Measurements from ENCODE around the gene PPP1R14C. TPM values are rescaled to one million over a fixed set of nuclear protein-coding genes. Genes with fewer than 3 reads are reported as not detected.
"Not testable (repeated sequence)": the region's sequence is repeated elsewhere in the genome, so short reads cannot be mapped to it uniquely, and the experiment has no call there.

The PPP1R14C gene
- total RNA-seq, 1 donor from 2014 or later = 0.98 TPM

GRCh38 chr6:150236544-150236943, 93.7 kb downstream of the PPP1R14C start:
- Mint-ChIP-seq H3K27ac (peak overlapping the region; percentile 23), H3K27me3 (peaks cover 6% of the 10 kb centered on the region), H3K9me3 (ENCODE audit: low read depth) (peaks cover 10% of the 10 kb centered on the region), H3K4me1 (ENCODE audit: low read depth) (no peaks in the 10 kb centered on the region), H3K36me3 (ENCODE audit: insufficient read depth) (peaks cover 1% of the 10 kb centered on the region), H3K4me3 (ENCODE audit: low read depth) (no peak overlapping the region)
- DNase-seq (ENCODE audit: low spot score, unreplicated experiment) = no peak
- TF ChIP-seq CTCF (IDR thresholded peaks at IDR 0.05; ENCODE audit: unreplicated experiment) = no peak

GRCh38 chr6:150237626-150238025, 94.8 kb downstream of the PPP1R14C start:
- no peak for TF ChIP-seq CTCF (IDR thresholded peaks at IDR 0.05; ENCODE audit: unreplicated experiment)
- Mint-ChIP-seq H3K27me3 (peaks cover 6% of the 10 kb centered on the region), H3K27ac (no peak overlapping the region), H3K9me3 (ENCODE audit: low read depth) (peaks cover 10% of the 10 kb centered on the region), H3K4me1 (ENCODE audit: low read depth) (no peaks in the 10 kb centered on the region), H3K36me3 (ENCODE audit: insufficient read depth) (peaks cover 1% of the 10 kb centered on the region), H3K4me3 (ENCODE audit: low read depth) (no peak overlapping the region)
- no peak for DNase-seq (ENCODE audit: low spot score, unreplicated experiment)

GRCh38 chr6:150238336-150238741, 95.5 kb downstream of the PPP1R14C start:
- Mint-ChIP-seq H3K4me1 (ENCODE audit: low read depth) (no peaks in the 10 kb centered on the region), H3K27me3 (peaks cover 6% of the 10 kb centered on the region), H3K27ac (no peak overlapping the region), H3K36me3 (ENCODE audit: insufficient read depth) (peaks cover 1% of the 10 kb centered on the region), H3K9me3 (ENCODE audit: low read depth) (peaks cover 10% of the 10 kb centered on the region), H3K4me3 (ENCODE audit: low read depth) (no peak overlapping the region)
- DNase-seq (ENCODE audit: low spot score, unreplicated experiment) = no peak
- TF ChIP-seq CTCF (IDR thresholded peaks at IDR 0.05; ENCODE audit: unreplicated experiment) = no peak

- no peak for TF ChIP-seq CTCF (IDR thresholded peaks at IDR 0.05; ENCODE audit: unreplicated experiment)
- Mint-ChIP-seq H3K36me3 (ENCODE audit: insufficient read depth) (peaks cover 1% of the 10 kb centered on the region), H3K4me3 (ENCODE audit: low read depth) (no peak overlapping the region), H3K27me3 (peaks cover 6% of the 10 kb centered on the region), H3K4me1 (ENCODE audit: low read depth) (no peaks in the 10 kb centered on the region), H3K9me3 (ENCODE audit: low read depth) (peaks cover 10% of the 10 kb centered on the region), H3K27ac (no peak overlapping the region)
- DNase-seq (ENCODE audit: low spot score, unreplicated experiment) = no peak
These were observed 96.1 kb downstream of the PPP1R14C start for GRCh38 chr6:150238846-150239407.

GRCh38 chr6:150241756-150242155, 98.9 kb downstream of the PPP1R14C start:
- not testable (repeated sequence) for H3K4me3 Mint-ChIP-seq (ENCODE audit: low read depth); DNase-seq (ENCODE audit: low spot score, unreplicated experiment); H3K27ac Mint-ChIP-seq; H3K27me3 Mint-ChIP-seq; H3K36me3 Mint-ChIP-seq (ENCODE audit: insufficient read depth); H3K4me1 Mint-ChIP-seq (ENCODE audit: low read depth)
- peaks cover 10% of the 10 kb centered on the region for H3K9me3 Mint-ChIP-seq (ENCODE audit: low read depth)

- TF ChIP-seq CTCF (IDR thresholded peaks at IDR 0.05; ENCODE audit: unreplicated experiment) = no peak
- Mint-ChIP-seq H3K9me3 (ENCODE audit: low read depth) (peaks cover 13% of the 10 kb centered on the region), H3K27me3 (no peaks in the 10 kb centered on the region), H3K36me3 (ENCODE audit: insufficient read depth) (peaks cover 1% of the 10 kb centered on the region), H3K27ac (no peak overlapping the region), H3K4me1 (ENCODE audit: low read depth) (no peaks in the 10 kb centered on the region), H3K4me3 (ENCODE audit: low read depth) (no peak overlapping the region)
- DNase-seq (ENCODE audit: low spot score, unreplicated experiment) = no peak
These were observed 100.9 kb downstream of the PPP1R14C start for GRCh38 chr6:150243620-150244314.
